Endothelial cell of umbilical vein (primary cell): ENCODE results near the gene ACAA2. TPM values are rescaled to one million over a fixed set of nuclear protein-coding genes. Genes with fewer than 3 reads are reported as not detected.

Experiments
- BruUV-seq: library from RNA; stranded (reverse); fragments of 400-500 nt; replicated peaks from 2 replicates; lab custom pipeline; 2021; lab: Mats Ljungman, UMichigan
- CTCF ChIA-PET: fragments of 300-600, 350-600 bp; sonication (Branson Sonifier 250); formaldehyde crosslinking; loops from one replicate; lab custom pipeline; 2021; ENCODE audit warnings: antibody characterized with exemption, inconsistent platforms; lab: Charles Lee
- POLR2A ChIA-PET: fragments of 300-600, 350-600 bp; sonication (Branson Sonifier 250); formaldehyde crosslinking; loops from one replicate; lab custom pipeline; 2021; ENCODE audit warnings: antibody characterized with exemption, inconsistent platforms; lab: Charles Lee
- DNase-seq: peaks from one replicate; pipeline ENCODE4 v3.0.0-alpha.2; 2011; ENCODE audit warnings: low read depth, low spot score
- FAIRE-seq: peaks from 2 replicates; lab custom pipeline; 2011; peaks lifted over from hg19 to GRCh38; lab: Jason Lieb, UNC
- H2AFZ ChIP-seq: 2 replicates; pipeline ENCODE4 v1.6.0; 2012; ENCODE audit warnings: low read depth, low read length, control low read depth, inconsistent platforms
- H3K27ac ChIP-seq: 2 replicates; pipeline ENCODE4 v1.5.1; 2011; ENCODE audit warnings: low read depth, mild to moderate bottlenecking, control low read depth, low read length, moderate library complexity; ENCODE audit not compliant: insufficient read depth
- H3K27me3 ChIP-seq, 2 experiments: 2 replicates each; pipeline versions ENCODE4 v1.6.0 to v1.6.1; 2011; ENCODE audit warnings: low read length in 2 of 2, mixed read lengths in 1 of 2; ENCODE audit not compliant: control insufficient read depth in 2 of 2, insufficient read depth in 2 of 2
- H3K36me3 ChIP-seq, 2 experiments: 2 replicates in 1 of 2; 3 replicates in 1 of 2; pipeline ENCODE4 v1.5.1; 2011; ENCODE audit warnings: low read length in 2 of 2, mild to moderate bottlenecking in 1 of 2, moderate library complexity in 1 of 2; ENCODE audit not compliant: control insufficient read depth in 2 of 2, insufficient read depth in 2 of 2; ENCODE audit errors: extremely low read depth in 1 of 2
- H3K4me1 ChIP-seq: 3 replicates; pipeline ENCODE4 v1.5.1; 2011; ENCODE audit warnings: mild to moderate bottlenecking, low read length; ENCODE audit not compliant: control insufficient read depth, insufficient read depth; ENCODE audit errors: extremely low read depth
- H3K4me2 ChIP-seq: 2 replicates; pipeline ENCODE4 v1.6.1; 2011; ENCODE audit warnings: low read length, control low read depth, mixed read lengths; ENCODE audit not compliant: insufficient read depth
- H3K4me3 ChIP-seq, 3 experiments: fragments of 200-600 bp in 1 of 3; sonication (generic), shearing (Covaris generic) in 1 of 3; replicated peaks in 1 of 3; 2 replicates each; pipeline ENCODE4 v1.5.1; 2011 to 2016; ENCODE audit warnings: control low read depth in 3 of 3, low read length in 3 of 3, mild to moderate bottlenecking in 2 of 3, inconsistent platforms in 1 of 3, low read depth in 1 of 3, moderate library complexity in 1 of 3; ENCODE audit not compliant: insufficient read depth in 1 of 3
- H3K79me2 ChIP-seq: 2 replicates; pipeline ENCODE4 v1.6.0; 2012; ENCODE audit warnings: low read length, inconsistent platforms; ENCODE audit not compliant: control insufficient read depth, insufficient read depth
- H3K9ac ChIP-seq: replicated peaks from 2 replicates; pipeline ENCODE3; 2011; ENCODE audit warnings: low read length, control low read depth; ENCODE audit not compliant: insufficient read depth; ENCODE audit errors: extremely low read depth
- H3K9me1 ChIP-seq: replicated peaks from 3 replicates; pipeline ENCODE4 v1.6.0; 2011; ENCODE audit warnings: mild to moderate bottlenecking, low read length; ENCODE audit not compliant: control insufficient read depth, insufficient read depth; ENCODE audit errors: extremely low read depth
- H3K9me3 ChIP-seq: replicated peaks from 2 replicates; pipeline ENCODE4 v1.5.1; 2012; ENCODE audit warnings: low read length, inconsistent platforms; ENCODE audit not compliant: control insufficient read depth, insufficient read depth
- H4K20me1 ChIP-seq: replicated peaks from 2 replicates; pipeline ENCODE3; 2011; ENCODE audit warnings: mild to moderate bottlenecking, low read length; ENCODE audit not compliant: control insufficient read depth, insufficient read depth; ENCODE audit errors: extremely low read depth
- CTCF ChIP-seq, 2 donors: IDR thresholded peaks; 1 replicate in 1 of 2; 2 replicates in 1 of 2; pipeline ENCODE4 v1.5.1; 2011; ENCODE audit warnings: low read length in 2 of 2, mild to moderate bottlenecking in 2 of 2, moderate library complexity in 2 of 2, control low read depth in 1 of 2, inconsistent platforms in 1 of 2, low read depth in 1 of 2; ENCODE audit not compliant: insufficient read depth in 1 of 2; ENCODE audit errors: extremely low read depth in 1 of 2
- EZH2 ChIP-seq: IDR thresholded peaks from 2 replicates; pipeline ENCODE4 v1.6.1; 2012; ENCODE audit warnings: borderline replicate concordance, low read depth, mild to moderate bottlenecking, moderate library complexity, low read length, inconsistent platforms; ENCODE audit not compliant: severe bottlenecking
- FOS ChIP-seq: IDR thresholded peaks from 2 replicates; pipeline ENCODE4 v1.6.1; 2011; ENCODE audit warnings: mild to moderate bottlenecking, low read length, moderate library complexity, borderline replicate concordance; ENCODE audit not compliant: insufficient read depth
- GATA2 ChIP-seq: IDR thresholded peaks from 2 replicates; pipeline ENCODE4 v1.7.0; 2011; ENCODE audit warnings: low read depth, mild to moderate bottlenecking, moderate library complexity, mixed read lengths, low read length; ENCODE audit not compliant: insufficient read length, insufficient read depth
- JUN ChIP-seq: IDR thresholded peaks from 2 replicates; pipeline ENCODE4 v1.6.1; 2011; ENCODE audit warnings: borderline replicate concordance, low read depth; ENCODE audit not compliant: insufficient read length, insufficient read depth
- MYC ChIP-seq: IDR thresholded peaks from one replicate; pipeline ENCODE4 v1.6.1; 2011; ENCODE audit warnings: mild to moderate bottlenecking, low read depth, low read length
- POLR2A ChIP-seq: IDR thresholded peaks from 2 replicates; pipeline ENCODE4 v1.6.1; 2012; ENCODE audit warnings: low read depth, mild to moderate bottlenecking, control low read depth, low read length
- POLR2AphosphoS5 ChIP-seq: IDR thresholded peaks from 2 replicates; pipeline ENCODE4 v1.6.1; 2012; ENCODE audit warnings: low read depth, mild to moderate bottlenecking, control low read depth, low read length, moderate library complexity; ENCODE audit not compliant: insufficient read depth
- dilution Hi-C: fragments of 300-500 bp; cut with MboI; formaldehyde crosslinking; loops from one replicate; pipeline ENCODE4 v1.15.0; 2019; ENCODE audit warnings: low sequenced_read_pairs; ENCODE audit not compliant: extremely low pct_ligation_motif_present
- intact Hi-C: fragments of 100-400 bp; cut with micrococcal nuclease; formaldehyde crosslinking; loops from one replicate; pipeline ENCODE4 v1.10.0; 2022
- polyA plus RNA-seq, 4 experiments: library from polyadenylated mRNA; depleted of rRNA in 3 of 4; stranded (reverse) in 3 of 4; unstranded in 1 of 4; fragments of >200 nt; gene quantifications; 2 replicates each; pipeline versions ENCODE4 v1.2.1 to v1.2.3, GENCODE V29; 2011 to 2012; ENCODE audit warnings: missing spikeins in 1 of 4
- total RNA-seq: library from RNA; stranded (reverse); gene quantifications from 2 replicates; pipeline ENCODE4 v1.2.3, GENCODE V29; 2021
- TF ChIP-seq, protein P1 (sequence below): IDR thresholded peaks from 2 replicates; pipeline ENCODE4 v1.6.1; 2011; ENCODE audit not compliant: insufficient read depth, insufficient read length

ACAA2 gene
- total and polyA plus RNA-seq, 2 donors (not counting 3 experiments of a cell fraction or from before 2014, with no cell fraction given): 18.6 to 44.9 TPM

DNA sequence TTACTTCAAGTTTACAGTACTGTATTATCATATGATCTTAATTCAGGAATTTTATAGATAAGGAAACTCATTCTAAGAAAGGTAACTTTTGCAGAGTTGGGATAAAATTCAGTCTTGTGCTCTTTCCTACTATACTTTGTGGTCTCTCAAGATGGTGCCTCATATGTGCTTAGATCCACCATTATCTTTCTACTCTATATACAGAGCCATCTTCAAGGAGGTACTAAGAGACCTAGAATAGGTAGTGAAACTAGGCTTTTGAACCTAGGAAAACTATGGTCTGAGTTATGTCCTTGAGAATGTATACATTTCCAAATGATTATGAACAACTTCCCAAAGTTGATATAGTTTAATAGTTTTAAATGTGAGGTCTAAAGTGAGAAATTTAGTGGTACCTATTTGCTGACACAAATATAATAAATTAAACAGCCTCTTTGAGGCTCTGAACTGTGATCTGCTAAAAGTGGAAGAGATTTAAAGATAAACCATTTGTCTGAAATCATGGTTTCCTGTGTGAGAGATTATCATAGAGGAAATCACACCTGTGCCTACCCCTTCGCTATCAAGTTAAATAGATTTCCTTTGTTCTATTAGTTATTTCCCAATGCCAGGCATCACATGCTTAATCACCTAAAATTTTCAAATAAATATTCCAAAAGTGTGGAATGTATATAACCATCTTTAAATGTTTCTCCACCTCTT lies 27.2 kb downstream of the ACAA2 start:
- DNase-seq: no peak
- dilution Hi-C loops: no loop called here
- ChIA-PET POLR2A (no interaction called here), CTCF (interaction anchor here (3.3 kb wide), 1 partner anchor 276 kb away, joined by 27 read pairs; no protein-coding TSS in a partner anchor)
- Histone ChIP-seq H3K27ac (no peak overlapping the region), H4K20me1 (no peaks in the 10 kb centered on the region), H3K9me1 (no peaks in the 10 kb centered on the region), H3K4me1 (peaks cover 8% of the 10 kb centered on the region), H3K4me2 (no peak overlapping the region), H3K9ac (no peak overlapping the region), H3K4me3 (no peak overlapping the region), H3K36me3 (peaks cover 0 to 3% of the 10 kb centered on the region in 2 experiments), H3K9me3 (no peaks in the 10 kb centered on the region), H3K79me2 (no peaks in the 10 kb centered on the region), H2AFZ (no peak overlapping the region), H3K27me3 (no peaks in the 10 kb centered on the region)
- FAIRE-seq: no peak
- no TSS peak for BruUV-seq
- intact Hi-C loops: loop anchor here (5.0 kb wide), 1 partner anchor 71 kb away; no protein-coding TSS in a partner anchor
- no peak for TF ChIP-seq POLR2AphosphoS5
- TF ChIP-seq GATA2: no peak
- no peak for TF ChIP-seq JUN
- TF ChIP-seq POLR2A: no peak
- TF ChIP-seq CTCF (IDR thresholded peaks at IDR 0.05; ENCODE audit: extremely low read depth in 1 of 2, insufficient read depth in 1 of 2, low read depth in 1 of 2, low read length in 2 of 2): no peak
- TF ChIP-seq EZH2: no peak
- no peak for TF ChIP-seq FOS
- no peak for TF ChIP-seq MYC
- TF ChIP-seq, protein P1, sequence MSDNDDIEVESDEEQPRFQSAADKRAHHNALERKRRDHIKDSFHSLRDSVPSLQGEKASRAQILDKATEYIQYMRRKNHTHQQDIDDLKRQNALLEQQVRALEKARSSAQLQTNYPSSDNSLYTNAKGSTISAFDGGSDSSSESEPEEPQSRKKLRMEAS: no peak
